SK-N-SH treated with all-trans-retinoic acid at 6 μM for 48 hours (cell line): ENCODE measurements around the gene TNFRSF13B.

Experiments
- ATAC-seq: fragments of 200-7000 bp; cut with Tn5 transposase; 3 replicates; pipeline ENCODE4 v1.9.1; 2020; ENCODE audit warnings: mild to moderate bottlenecking, moderate library complexity
- ARNTL ChIP-seq: fragments of 450-650 bp; formaldehyde crosslinking; IDR thresholded peaks from 2 replicates; pipeline ENCODE4 v1.5.0; 2020; ENCODE audit warnings: low read depth, mild to moderate bottlenecking, moderate library complexity, borderline replicate concordance
- BACH2 ChIP-seq: fragments of 250-450 bp; sonication (Bioruptor Pico); IDR thresholded peaks from 2 replicates; pipeline ENCODE4 v1.9.0; 2021; ENCODE audit warnings: mild to moderate bottlenecking, borderline replicate concordance
- CREB5 ChIP-seq: fragments of 250-450 bp; sonication (Bioruptor Pico); IDR thresholded peaks from 2 replicates; pipeline ENCODE4 v1.5.1; 2020; ENCODE audit warnings: low read depth, mild to moderate bottlenecking, moderate library complexity
- CSDC2 ChIP-seq: fragments of 250-450 bp; sonication (Bioruptor Pico); IDR thresholded peaks from 2 replicates; pipeline ENCODE4 v1.5.0; 2020; ENCODE audit warnings: mild to moderate bottlenecking, moderate library complexity
- CSRNP3 ChIP-seq: fragments of 250-450 bp; sonication (Bioruptor Pico); IDR thresholded peaks from 2 replicates; pipeline ENCODE4 v1.5.1; 2021; ENCODE audit warnings: mild to moderate bottlenecking, moderate library complexity
- ISL1 ChIP-seq: fragments of 250-450 bp; sonication (Bioruptor Pico); IDR thresholded peaks from 2 replicates; pipeline ENCODE4 v2.1.2; 2022; ENCODE audit warnings: mild to moderate bottlenecking, moderate library complexity
- OSR1 ChIP-seq: fragments of 250-450 bp; sonication (Bioruptor Pico); IDR thresholded peaks from 2 replicates; pipeline ENCODE4 v1.8.0; 2022; ENCODE audit warnings: moderate library complexity, mild to moderate bottlenecking, inconsistent platforms
- PATZ1 ChIP-seq: fragments of 250-450 bp; sonication (Bioruptor Pico); IDR thresholded peaks from 2 replicates; pipeline ENCODE4 v1.8.0; 2020; ENCODE audit warnings: mild to moderate bottlenecking, moderate library complexity, borderline replicate concordance
- POU6F1 ChIP-seq: fragments of 250-450 bp; sonication (Bioruptor Pico); IDR thresholded peaks from 2 replicates; pipeline ENCODE4 v1.8.0; 2021; ENCODE audit warnings: low read depth, mild to moderate bottlenecking, moderate library complexity, borderline replicate concordance
- PPARA ChIP-seq: fragments of 250-450 bp; sonication (Bioruptor Pico); IDR thresholded peaks from 2 replicates; pipeline ENCODE4 v1.5.0; 2020; ENCODE audit warnings: mild to moderate bottlenecking, borderline replicate concordance
- RARB ChIP-seq: fragments of 250-450 bp; sonication (Bioruptor Pico); IDR thresholded peaks from 2 replicates; pipeline ENCODE4 v1.8.0; 2021; ENCODE audit warnings: mild to moderate bottlenecking, moderate library complexity
- SNAI2 ChIP-seq: fragments of 250-450 bp; sonication (Bioruptor Pico); IDR thresholded peaks from 2 replicates; pipeline ENCODE4 v1.5.0; 2020; ENCODE audit warnings: mild to moderate bottlenecking, moderate library complexity
- TCF4 ChIP-seq: fragments of 250-450 bp; sonication (Bioruptor Pico); IDR thresholded peaks from 2 replicates; pipeline ENCODE4 v1.8.0; 2021; ENCODE audit warnings: mild to moderate bottlenecking, moderate library complexity, borderline replicate concordance
- TOX ChIP-seq: fragments of 250-450 bp; sonication (Bioruptor Pico); IDR thresholded peaks from 2 replicates; pipeline ENCODE4 v1.8.0; 2021; ENCODE audit warnings: mild to moderate bottlenecking, moderate library complexity, borderline replicate concordance
- ZFP3 ChIP-seq: fragments of 250-450 bp; sonication (Bioruptor Pico); IDR thresholded peaks from 2 replicates; pipeline ENCODE4 v1.5.0; 2020; ENCODE audit warnings: mild to moderate bottlenecking, moderate library complexity
- ZFP30 ChIP-seq: fragments of 450-650 bp; formaldehyde crosslinking; IDR thresholded peaks from 2 replicates; pipeline ENCODE4 v1.5.0; 2022; ENCODE audit warnings: mild to moderate bottlenecking, moderate library complexity
- ZNF70 ChIP-seq: fragments of 450-650 bp; formaldehyde crosslinking; IDR thresholded peaks from 2 replicates; pipeline ENCODE4 v1.5.0; 2020; ENCODE audit warnings: mild to moderate bottlenecking, moderate library complexity
- ZNF8 ChIP-seq: fragments of 450-650 bp; formaldehyde crosslinking; IDR thresholded peaks from 2 replicates; pipeline ENCODE4 v1.5.0; 2020; ENCODE audit warnings: mild to moderate bottlenecking, moderate library complexity

TNFRSF13B gene

GRCh38 chr17:16916557-16916920 lies 55.4 kb downstream of the TNFRSF13B start (continued):
- TF ChIP-seq PATZ1 (CRISPR knock-in tag) (no peak), CSRNP3 (CRISPR knock-in tag) (no peak), ARNTL (CRISPR knock-in tag) (no peak), ZNF70 (CRISPR knock-in tag) (no peak), TCF4 (CRISPR knock-in tag) (no peak), CSDC2 (CRISPR knock-in tag) (no peak)

GRCh38 chr17:16915752-16916556 lies 56.0 kb downstream of the TNFRSF13B start:
- ATAC-seq: peak; percentile 85
- TF ChIP-seq PPARA (CRISPR knock-in tag) (no peak), CSDC2 (CRISPR knock-in tag) (no peak), CREB5 (CRISPR knock-in tag) (no peak)
- TF ChIP-seq, all 23 proteins: peak for 0

GRCh38 chr17:16913463-16913862 lies 58.5 kb downstream of the TNFRSF13B start:
- TF ChIP-seq ZFP3 (CRISPR knock-in tag) (no peak), ISL1 (CRISPR knock-in tag) (no peak), ZFP30 (CRISPR knock-in tag) (no peak), SNAI2 (CRISPR knock-in tag) (no peak)
- ATAC-seq: no peak

- no peak for TF ChIP-seq ZNF70 (CRISPR knock-in tag)
- TF ChIP-seq SNAI2 (CRISPR knock-in tag): no peak
- no peak for TF ChIP-seq ZFP3 (CRISPR knock-in tag)
- TF ChIP-seq RARB (CRISPR knock-in tag): no peak
- TF ChIP-seq CSDC2 (CRISPR knock-in tag): no peak
- TF ChIP-seq TCF4 (CRISPR knock-in tag): no peak
- TF ChIP-seq ZFP30 (CRISPR knock-in tag): no peak
- TF ChIP-seq BACH2 (CRISPR knock-in tag): no peak
- TF ChIP-seq OSR1: no peak
- no peak for TF ChIP-seq CREB5 (CRISPR knock-in tag)
- TF ChIP-seq CSRNP3 (CRISPR knock-in tag): no peak
- TF ChIP-seq PATZ1 (CRISPR knock-in tag): no peak
- no peak for TF ChIP-seq ARNTL (CRISPR knock-in tag)
- TF ChIP-seq ISL1 (CRISPR knock-in tag): no peak
- no peak for TF ChIP-seq POU6F1
- TF ChIP-seq ZNF8: no peak
- TF ChIP-seq TOX (CRISPR knock-in tag): no peak
- ATAC-seq: no peak
These were observed 59.6 kb downstream of the TNFRSF13B start for GRCh38 chr17:16912021-16912962.
